HCT116 (cell line): ENCODE measurements around the gene MLEC. TPM values are rescaled to one million over a fixed set of nuclear protein-coding genes. Genes with fewer than 3 reads are reported as not detected.

ENCODE experiments used
- ATAC-seq: fragments of 200-7000 bp; cut with Tn5 transposase; 2 replicates; pipeline ENCODE4 v1.9.1; 2020; ENCODE audit warnings: mild to moderate bottlenecking, moderate library complexity
- BruUV-seq: library from RNA; stranded (reverse); fragments of 400-500 nt; replicated peaks from 2 replicates; lab custom pipeline; 2021; lab: Mats Ljungman, UMichigan
- CTCF ChIA-PET: fragments of 300-600 bp; sonication (Branson Sonifier 250); formaldehyde crosslinking; loops from one replicate; lab custom pipeline; 2021; ENCODE audit warnings: antibody characterized with exemption; lab: Charles Lee
- POLR2A ChIA-PET: fragments of 300-600, 350-600 bp; sonication (Branson Sonifier 250); formaldehyde crosslinking; loops from one replicate; lab custom pipeline; 2021; ENCODE audit warnings: antibody characterized with exemption; lab: Charles Lee
- RAD21 ChIA-PET, 2 experiments: fragments of 300-600 bp; sonication (Branson Sonifier 250); formaldehyde crosslinking; loops; one replicate each; lab custom pipeline; 2023; ENCODE audit warnings: low total read pairs in 2 of 2; ENCODE audit not compliant: uncharacterized antibody in 2 of 2, unreplicated experiment in 2 of 2, low non-redundant PET in 1 of 2; lab: Charles Lee
- DNase-seq: peaks from one replicate; pipeline ENCODE4 v3.0.0-alpha.2; 2010; ENCODE audit warnings: low read depth, low spot score
- H2AFZ ChIP-seq: fragments of 200-600 bp; shearing (Covaris generic), sonication (generic); 2 replicates; pipeline ENCODE4 v1.6.1; 2017; ENCODE audit warnings: low read depth, mixed run types, mixed read lengths, antibody characterized with exemption, low read length; ENCODE audit not compliant: poor library complexity, severe bottlenecking
- H3K27ac ChIP-seq: 2 replicates; pipeline ENCODE4 v1.5.1; 2012; ENCODE audit warnings: low read depth, low read length
- H3K27me3 ChIP-seq: fragments of 200-600 bp; sonication (generic); 2 replicates; pipeline ENCODE4 v1.6.1; 2016; ENCODE audit warnings: mixed run types, low read length, mixed read lengths; ENCODE audit not compliant: insufficient read depth
- H3K36me3 ChIP-seq, 2 experiments: fragments of 200-500 bp in 1 of 2; fragments of 200-600 bp in 1 of 2; sonication (Bioruptor generic) in 1 of 2; sonication (generic) in 1 of 2; 2 replicates each; pipeline versions ENCODE4 v1.5.1 to v1.6.1; 2014 to 2016; ENCODE audit warnings: low read length in 2 of 2, inconsistent platforms in 1 of 2, mixed read lengths in 1 of 2, mixed run types in 1 of 2; ENCODE audit not compliant: insufficient read depth in 2 of 2, control insufficient read depth in 1 of 2
- H3K4me1 ChIP-seq, 2 experiments: fragments of 200-600 bp in 1 of 2; sonication (generic) in 1 of 2; 2 replicates each; pipeline versions ENCODE4 v1.5.1 to v1.6.1; 2012 to 2017; ENCODE audit warnings: low read length in 2 of 2, inconsistent platforms in 1 of 2, mild to moderate bottlenecking in 1 of 2, mixed read lengths in 1 of 2, mixed run types in 1 of 2, moderate library complexity in 1 of 2; ENCODE audit not compliant: insufficient read depth in 2 of 2, control insufficient read depth in 1 of 2
- H3K4me2 ChIP-seq: fragments of 200-600 bp; sonication (generic); 2 replicates; pipeline ENCODE4 v1.6.1; 2017; ENCODE audit warnings: mixed run types, low read length, mixed read lengths
- H3K4me3 ChIP-seq, 2 experiments: fragments of 200-600 bp in 1 of 2; sonication (generic) in 1 of 2; replicated peaks in 1 of 2; 2 replicates each; pipeline ENCODE4 v1.5.1; 2011 to 2016; ENCODE audit warnings: low read length in 2 of 2, control low read depth in 1 of 2, low read depth in 1 of 2, mild to moderate bottlenecking in 1 of 2, mixed read lengths in 1 of 2, mixed run types in 1 of 2
- H3K79me2 ChIP-seq: fragments of 200-600 bp; sonication (generic); 2 replicates; pipeline ENCODE4 v1.6.1; 2017; ENCODE audit warnings: mild to moderate bottlenecking, mixed run types, low read length, moderate library complexity, mixed read lengths; ENCODE audit not compliant: insufficient read depth
- H3K9ac ChIP-seq: fragments of 200-600 bp; sonication (generic); 2 replicates; pipeline ENCODE4 v1.6.1; 2016; ENCODE audit warnings: low read length, mixed read lengths
- H3K9me2 ChIP-seq: fragments of 200-600 bp; sonication (generic), shearing (Covaris generic); 2 replicates; pipeline ENCODE4 v1.6.1; 2017; ENCODE audit warnings: mixed run types, mild to moderate bottlenecking, moderate library complexity; ENCODE audit not compliant: insufficient read depth
- H3K9me3 ChIP-seq, 2 experiments: fragments of 200-500 bp in 1 of 2; fragments of 200-600 bp in 1 of 2; sonication (Bioruptor generic) in 1 of 2; sonication (generic) in 1 of 2; 2 replicates each; pipeline ENCODE4 v1.6.1; 2014 to 2017; ENCODE audit warnings: low read length in 2 of 2, mixed read lengths in 2 of 2, inconsistent platforms in 1 of 2, low read depth in 1 of 2, mild to moderate bottlenecking in 1 of 2, mixed run types in 1 of 2, moderate library complexity in 1 of 2; ENCODE audit not compliant: control insufficient read depth in 1 of 2, insufficient read depth in 1 of 2
- H4K20me1 ChIP-seq: fragments of 200-600 bp; sonication (generic), shearing (Covaris generic); 2 replicates; pipeline ENCODE4 v1.6.1; 2017; ENCODE audit warnings: mixed run types, mild to moderate bottlenecking, moderate library complexity; ENCODE audit not compliant: insufficient read depth
- CBX3 ChIP-seq: IDR thresholded peaks from 2 replicates; pipeline ENCODE4 v1.6.1; 2012; ENCODE audit warnings: low read depth
- EGR1 ChIP-seq: IDR thresholded peaks from 2 replicates; pipeline ENCODE4 v1.6.1; 2012; ENCODE audit warnings: low read depth
- ELF1 ChIP-seq: IDR thresholded peaks from 2 replicates; pipeline ENCODE4 v1.6.1; 2012; ENCODE audit warnings: low read depth, borderline replicate concordance
- EZH2 ChIP-seq: fragments of 200-600 bp; sonication (generic); IDR thresholded peaks from 2 replicates; pipeline ENCODE4 v1.6.1; 2017; ENCODE audit warnings: antibody characterized with exemption, mixed run types
- FOSL1 ChIP-seq: IDR thresholded peaks from 2 replicates; pipeline ENCODE4 v1.6.1; 2012; ENCODE audit warnings: low read depth
- RAD21 ChIP-seq: IDR thresholded peaks from 2 replicates; pipeline ENCODE4 v1.6.1; 2012; ENCODE audit warnings: low read depth, mild to moderate bottlenecking
- REST ChIP-seq: IDR thresholded peaks from 2 replicates; pipeline ENCODE4 v1.6.1; 2012; ENCODE audit warnings: low read depth
- SP1 ChIP-seq: IDR thresholded peaks from 2 replicates; pipeline ENCODE4 v1.6.1; 2012; ENCODE audit warnings: low read depth
- TCF7L2 ChIP-seq: IDR thresholded peaks from 2 replicates; pipeline ENCODE4 v1.7.0; 2011; ENCODE audit warnings: borderline replicate concordance, inconsistent platforms; ENCODE audit not compliant: insufficient read depth, insufficient read length; ENCODE audit errors: extremely low read depth
- YY1 ChIP-seq: IDR thresholded peaks from 2 replicates; pipeline ENCODE4 v1.6.1; 2011; ENCODE audit warnings: low read length, low read depth, moderate library complexity, mild to moderate bottlenecking; ENCODE audit not compliant: insufficient replicate concordance; ENCODE audit errors: extremely low read depth
- ZBTB33 ChIP-seq: IDR thresholded peaks from 2 replicates; pipeline ENCODE4 v1.6.1; 2011; ENCODE audit warnings: mild to moderate bottlenecking, low read length, moderate library complexity; ENCODE audit not compliant: insufficient replicate concordance; ENCODE audit errors: extremely low read depth
- ZFX ChIP-seq: fragments of 450-650 bp; IDR thresholded peaks from 2 replicates; pipeline ENCODE4 v1.6.1; 2017
- intact Hi-C: fragments of 100-400 bp; cut with micrococcal nuclease; formaldehyde crosslinking; loops from 2 replicates; pipeline ENCODE4 v1.10.0; 2022
- total RNA-seq: library from RNA; stranded (reverse); gene quantifications from one replicate; pipeline ENCODE4 v1.2.1, GENCODE V29; 2021; ENCODE audit not compliant: unreplicated experiment

MLEC gene
- total RNA-seq, 1 experiment from 2014 or later, result 152 TPM

- Histone ChIP-seq H3K4me3 (no peak overlapping the region), H3K9me2 (no peaks in the 10 kb centered on the region), H4K20me1 (no peaks in the 10 kb centered on the region), H2AFZ (no peak overlapping the region), H3K4me1 (no peaks in the 10 kb centered on the region), H3K4me2 (no peak overlapping the region), H3K9ac (no peak overlapping the region), H3K36me3 (peaks cover 0 to 7% of the 10 kb centered on the region in 2 experiments; a peak in 2 of 4 replicates), H3K79me2 (no peaks in the 10 kb centered on the region), H3K9me3 (no peaks in the 10 kb centered on the region), H3K27ac (no peak overlapping the region), H3K27me3 (no peaks in the 10 kb centered on the region)
- intact Hi-C loops, result no loop called here
- no TSS peak for BruUV-seq
- POLR2A ChIA-PET, result no interaction called here
- RAD21 ChIA-PET, result no interaction called here
- CTCF ChIA-PET, result no interaction called here
- no peak for DNase-seq
- ATAC-seq, result no peak
- TF ChIP-seq ZFX, result no peak
- no peak for TF ChIP-seq TCF7L2
- TF ChIP-seq YY1, result no peak
- TF ChIP-seq FOSL1, result no peak
- TF ChIP-seq EGR1, result no peak
- no peak for TF ChIP-seq ELF1
- TF ChIP-seq REST, result no peak
- TF ChIP-seq ZBTB33, result no peak
- no peak for TF ChIP-seq SP1
- no peak for TF ChIP-seq EZH2
- no peak for TF ChIP-seq CBX3
- TF ChIP-seq RAD21, result no peak
These were observed 46.6 kb downstream of the MLEC start for GRCh38 chr12:120733574-120733973.
